HUDEP-2 (cell line): Measurements from ENCODE around the gene LBHD2.
"Not testable (repeated sequence)": the region's sequence is repeated elsewhere in the genome, so short reads cannot be mapped to it uniquely, and the experiment has no call there.

ENCODE experiments used
- DNase-seq, 76 experiments: peaks; one replicate each; lab custom pipeline; 2025; ENCODE audit not compliant: unreplicated experiment in 76 of 76; lab: John Stamatoyannopoulos, UW

Gene LBHD2

GRCh38 chr14:103102689-103103260, 18.8 kb downstream of the LBHD2 start:
- DNase-seq = no peak

DNA sequence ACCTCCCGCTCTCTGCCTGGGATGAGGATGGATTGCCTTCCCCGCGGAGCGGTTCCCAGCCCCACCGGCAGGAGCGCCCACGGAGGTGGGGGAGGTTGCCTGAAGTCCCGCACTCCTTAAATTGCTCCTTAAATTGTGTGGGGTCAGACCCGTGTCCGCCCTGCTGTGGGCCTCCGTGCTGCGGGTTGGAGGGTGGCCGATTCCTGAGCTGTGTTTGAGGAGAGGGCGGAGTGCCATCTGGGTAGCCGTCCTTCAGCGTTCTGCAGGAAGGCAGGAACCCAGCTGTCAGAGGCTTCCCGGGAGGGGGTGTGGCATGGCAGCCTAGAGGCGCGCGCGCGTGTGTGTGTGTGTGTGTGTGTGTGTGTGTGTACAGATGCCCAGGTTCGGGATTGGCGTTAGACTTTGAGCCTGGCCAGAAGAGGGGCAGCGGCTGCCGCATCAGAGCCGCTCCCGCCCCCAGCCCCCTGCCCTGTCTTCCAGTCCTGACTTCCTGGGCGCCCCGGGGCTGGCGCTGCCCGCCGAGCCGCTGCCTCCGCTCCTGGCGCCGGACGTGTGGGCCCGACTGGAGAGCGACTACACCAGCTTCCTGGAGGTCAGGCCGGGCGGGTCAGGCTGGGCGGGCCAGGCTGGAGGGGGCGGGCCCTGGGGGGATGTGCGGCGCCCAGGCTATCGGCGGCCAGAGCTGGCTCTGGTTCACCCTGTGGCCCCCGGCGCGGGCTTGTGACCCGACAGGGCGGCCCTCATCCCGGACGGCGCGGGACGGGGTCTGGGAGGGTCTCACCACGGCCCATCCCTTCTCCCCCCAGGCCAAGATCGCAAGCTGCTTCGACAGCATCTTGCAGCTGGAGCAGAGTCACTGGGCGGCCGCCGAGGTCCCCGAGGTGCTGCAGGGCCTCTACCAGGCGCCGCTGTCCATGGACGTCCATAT, 19.7 kb downstream of the LBHD2 start:
- peak in 18 of 76 experiments; percentile 3 to 30 (median 16) for DNase-seq

GRCh38 chr14:103104389-103104653, 20.3 kb downstream of the LBHD2 start:
- no peak for DNase-seq

DNA sequence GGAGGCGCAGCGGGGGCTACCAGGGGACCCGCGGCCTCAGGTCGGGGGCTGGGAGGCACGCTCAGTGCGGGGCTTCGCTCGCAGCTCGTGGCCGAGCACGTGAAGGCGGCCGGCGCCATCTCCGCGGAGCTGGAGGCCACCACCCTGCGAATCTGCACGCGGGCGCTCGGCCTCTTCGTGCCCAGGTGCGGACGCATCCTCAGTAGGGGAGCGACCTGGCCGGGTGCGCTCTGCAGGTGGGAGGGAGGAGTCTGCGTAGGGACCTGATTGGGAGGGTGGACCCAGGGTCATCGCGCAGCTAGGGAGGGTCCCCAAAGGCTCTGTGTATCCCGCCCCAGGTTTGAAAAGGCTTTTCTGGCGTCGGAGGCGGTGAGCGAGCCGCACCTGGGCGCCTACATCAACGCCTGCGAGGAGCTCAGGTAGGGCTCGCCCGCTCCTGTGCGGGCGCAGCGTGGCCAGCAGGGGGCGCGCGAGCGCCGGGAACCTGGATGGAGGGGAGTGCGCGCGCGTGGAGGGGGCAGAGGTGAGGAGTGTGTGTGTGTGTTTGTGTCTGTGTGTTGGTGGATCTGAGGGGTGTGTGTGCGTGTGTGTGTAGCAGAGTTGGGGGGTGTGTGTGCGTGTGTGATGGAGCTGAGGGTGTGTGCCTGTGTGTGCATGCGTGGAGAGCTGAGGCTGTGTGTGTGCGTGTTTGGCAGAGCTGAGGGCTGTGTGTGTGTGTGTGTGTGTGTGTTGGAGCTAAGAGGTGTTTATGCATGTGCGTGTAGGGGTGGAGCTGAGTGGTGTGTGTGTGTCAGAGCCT, 20.8 kb downstream of the LBHD2 start:
- peak in 32 of 76 experiments; percentile 5 to 51 (median 29) for DNase-seq

- DNase-seq = peak in 3 of 76 experiments; percentile 3 to 24 (median 12)
These were observed 21.7 kb downstream of the LBHD2 start for GRCh38 chr14:103105580-103106150.

DNA sequence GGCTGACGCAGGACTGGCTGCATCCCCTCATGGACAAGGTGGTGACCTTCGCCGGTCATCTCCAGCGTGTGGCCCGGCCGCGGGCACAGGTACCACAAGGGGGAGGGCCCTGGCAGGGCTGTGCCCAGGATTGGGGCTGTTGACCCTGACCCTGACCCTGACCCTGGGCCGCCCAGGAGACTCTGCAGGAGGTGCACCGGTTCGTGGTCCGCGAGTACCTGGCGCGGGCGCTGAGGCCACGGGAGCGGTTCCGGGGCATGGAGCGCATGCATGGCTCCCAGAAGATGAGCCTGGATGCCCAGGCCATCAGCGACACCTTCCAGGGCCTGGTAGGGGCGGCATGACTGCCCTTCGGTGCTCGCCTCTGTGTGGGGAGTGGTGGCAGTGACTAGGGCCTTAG, 23.4 kb downstream of the LBHD2 start:
- DNase-seq = no peak

DNA sequence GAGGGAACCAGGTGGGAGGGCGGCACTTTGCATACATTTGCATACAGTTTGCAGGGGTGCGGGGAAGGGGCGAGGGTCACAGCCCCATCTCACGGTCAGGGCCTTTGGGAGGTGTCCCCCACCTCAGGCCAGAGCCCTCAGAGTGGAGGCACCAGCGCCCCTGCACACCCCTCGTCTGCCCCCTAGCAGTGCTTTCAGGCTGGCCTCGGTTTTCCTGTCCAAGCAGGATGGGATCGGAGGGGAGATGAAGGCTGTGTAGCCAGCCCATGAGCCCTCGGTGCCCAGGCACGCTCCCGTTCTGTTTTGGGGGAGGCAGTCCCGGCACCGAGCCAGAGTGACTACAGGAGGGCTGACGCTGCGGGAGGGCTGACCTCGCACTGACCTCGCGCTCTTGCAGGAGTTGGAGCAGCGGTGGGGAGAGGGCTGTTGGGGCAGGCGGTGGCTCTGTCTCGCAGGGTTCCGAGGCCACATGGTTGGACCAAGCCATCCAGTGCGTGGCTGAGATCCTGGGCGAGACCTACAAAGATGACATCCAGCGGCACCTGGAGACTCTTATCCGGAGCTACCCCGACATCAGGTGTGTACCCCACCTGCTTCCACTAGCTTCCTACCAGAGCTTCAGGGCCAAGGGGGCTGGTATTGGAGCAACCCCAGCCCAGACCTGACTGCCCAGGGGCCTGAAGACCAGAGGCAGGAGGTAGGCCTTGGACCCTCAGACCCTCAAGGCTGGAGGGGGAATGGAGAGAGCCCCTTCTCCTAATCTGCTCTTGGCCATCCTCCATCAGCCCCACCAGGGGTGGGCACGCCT, 24.1 kb downstream of the LBHD2 start:
- DNase-seq = no peak

DNA sequence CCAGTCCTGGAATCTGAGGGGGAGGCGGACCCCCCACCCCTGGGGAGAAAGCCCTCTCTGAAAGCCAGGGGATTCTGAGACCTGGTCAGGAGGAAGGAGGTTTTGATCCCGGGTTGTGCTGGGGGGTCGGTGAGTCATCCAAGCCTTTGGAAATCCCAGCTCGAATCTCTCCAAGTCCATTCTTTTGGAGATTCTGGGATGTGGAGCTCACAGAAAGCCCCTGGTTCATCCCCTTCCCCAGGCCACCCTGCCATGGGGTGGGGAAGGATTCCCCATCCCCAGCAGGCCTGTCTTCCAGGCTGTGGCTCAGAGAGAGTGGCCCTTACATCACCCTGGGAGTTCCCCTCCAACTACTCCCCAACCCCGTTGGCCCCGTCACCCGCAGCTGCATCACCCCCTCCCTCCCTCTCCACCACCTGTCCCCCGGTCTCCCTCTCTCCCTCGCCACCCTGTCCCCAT, 24.8 kb downstream of the LBHD2 start:
- no peak for DNase-seq

- no peak for DNase-seq
These were observed 25.8 kb downstream of the LBHD2 start for GRCh38 chr14:103109535-103110441.

DNA sequence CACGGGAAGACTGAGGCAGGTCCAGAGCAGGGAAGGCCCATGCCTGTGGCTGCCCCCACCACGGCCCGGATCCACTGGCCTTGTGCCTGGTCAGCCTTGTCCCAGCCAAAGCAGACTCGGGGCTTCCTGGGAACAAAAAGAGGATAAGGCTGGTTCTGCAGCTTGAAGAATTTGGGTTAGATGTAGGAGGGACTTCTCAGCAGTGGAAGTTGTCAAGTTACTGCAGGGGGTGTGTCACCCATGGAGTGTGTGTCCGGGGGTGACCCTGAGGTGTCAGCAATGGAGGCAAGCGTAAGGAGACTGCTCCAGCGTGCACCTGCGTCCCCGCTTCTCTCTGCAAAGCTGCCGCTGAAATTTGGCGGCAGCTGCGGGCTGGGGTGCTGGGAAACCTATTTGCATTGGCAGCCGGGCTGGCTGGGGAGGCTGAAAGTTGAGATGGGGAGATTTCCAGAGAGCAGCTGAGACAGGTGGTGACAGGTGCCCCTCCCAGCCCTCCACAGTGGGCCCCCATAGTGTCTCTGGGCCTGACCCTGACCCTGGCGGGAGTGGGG, 26.7 kb downstream of the LBHD2 start:
- no peak for DNase-seq

GRCh38 chr14:103111232-103111868, 27.3 kb downstream of the LBHD2 start:
- no peak for DNase-seq

DNA sequence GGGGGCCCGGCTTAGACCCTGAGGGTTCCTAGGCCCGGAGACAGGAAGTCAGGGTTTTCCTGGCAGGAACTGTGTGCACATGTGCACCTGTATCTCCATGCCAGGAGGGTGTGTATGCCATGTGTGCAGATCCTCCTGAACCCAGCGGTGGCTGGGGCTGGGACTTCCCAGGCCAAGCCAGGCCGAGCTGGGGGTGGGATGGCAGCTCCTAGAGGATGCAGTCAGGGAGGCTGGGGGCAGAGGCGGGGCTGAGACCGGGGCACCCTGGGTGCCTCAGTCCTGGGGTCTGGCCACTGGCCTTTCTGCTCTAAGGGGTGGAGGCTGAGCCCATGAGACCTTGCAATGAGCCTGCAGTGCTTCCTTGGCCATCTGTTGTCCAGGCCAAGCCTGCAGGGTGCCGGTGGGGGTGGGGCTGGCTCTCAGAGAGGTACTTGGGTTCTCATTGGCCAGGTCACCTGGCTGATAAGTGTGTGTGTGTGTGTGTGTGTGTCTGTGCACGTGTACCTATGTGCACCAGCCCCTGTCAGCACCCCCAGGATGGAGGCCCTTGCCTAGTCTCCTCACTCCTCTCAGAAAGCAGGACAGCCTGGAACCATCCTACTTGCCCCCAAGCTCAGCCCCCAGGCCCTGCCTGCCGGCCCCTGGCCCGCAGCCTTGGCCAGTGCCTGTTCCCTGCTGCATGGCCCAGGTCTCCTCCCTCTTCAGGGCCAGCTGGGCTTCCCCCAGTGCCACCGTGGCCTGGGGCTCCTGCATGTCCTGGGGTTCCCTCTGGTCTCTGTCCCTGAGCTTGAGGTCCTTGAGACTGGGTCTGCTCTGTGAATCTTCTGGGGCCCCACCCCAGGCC, 28.6 kb downstream of the LBHD2 start:
- no peak for DNase-seq

- DNase-seq = no peak
These were observed 29.3 kb downstream of the LBHD2 start for GRCh38 chr14:103113303-103113702.

GRCh38 chr14:103113774-103114173, 29.8 kb downstream of the LBHD2 start:
- no peak for DNase-seq

DNA sequence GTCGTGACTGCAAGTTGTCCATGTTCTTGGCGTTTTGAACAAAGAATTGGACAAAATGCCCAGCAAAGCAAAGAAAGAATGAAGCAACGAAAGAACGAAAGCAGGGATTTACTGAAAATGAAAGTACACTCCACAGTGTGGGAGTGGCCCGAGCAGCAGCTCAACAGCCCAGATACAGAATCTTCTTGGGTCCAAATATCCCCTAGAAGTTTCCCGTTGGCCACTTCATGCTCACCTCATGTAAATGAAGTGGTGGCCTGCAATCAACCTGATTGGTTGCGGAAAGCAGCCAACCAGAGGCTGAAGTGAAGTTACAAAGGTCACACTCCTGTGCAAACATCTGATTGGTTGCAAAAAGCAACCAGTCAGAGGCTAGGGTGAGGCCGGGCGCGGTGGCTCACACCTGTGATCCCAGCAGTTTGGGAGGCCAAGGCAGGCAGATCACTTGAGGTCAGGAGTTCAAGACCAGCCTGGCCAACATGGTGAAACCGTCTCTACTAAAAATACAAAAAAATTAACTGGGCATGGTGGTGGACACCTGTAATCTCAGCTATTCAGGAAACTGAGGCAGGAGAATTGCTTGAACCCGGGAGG, 31.2 kb downstream of the LBHD2 start:
- DNase-seq = not testable (repeated sequence)

GRCh38 chr14:103115845-103116572, 32.0 kb downstream of the LBHD2 start:
- DNase-seq = no peak

DNA sequence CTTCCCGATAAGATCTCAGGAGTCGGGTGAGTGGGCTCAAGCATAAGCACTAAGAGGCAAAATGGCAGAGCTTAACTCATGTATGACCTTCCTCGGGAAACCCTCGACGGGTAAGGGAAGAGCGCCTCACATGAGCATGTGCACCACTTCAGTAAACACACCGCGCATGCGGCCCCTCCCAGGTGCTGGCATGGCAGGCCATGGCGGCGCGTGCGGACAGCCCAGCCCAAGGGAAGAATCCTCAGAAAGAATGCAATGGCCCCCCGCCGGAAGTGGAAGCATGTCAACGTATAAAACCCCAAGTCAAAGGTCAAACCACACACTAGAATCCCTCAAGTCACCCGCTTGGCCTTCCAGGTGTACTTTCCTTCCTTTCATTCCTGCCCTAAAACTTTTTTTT, 32.6 kb downstream of the LBHD2 start:
- DNase-seq = no peak
